ENCODE results near the gene FTO. TPM values are rescaled to one million over a fixed set of nuclear protein-coding genes. Genes with fewer than 3 reads are reported as not detected.
"Not testable (repeated sequence)": the region's sequence is repeated elsewhere in the genome, so short reads cannot be mapped to it uniquely, and the experiment has no call there.

FTO gene
- total RNA-seq, 1 donor from 2014 or later = 50.2 TPM

DNA sequence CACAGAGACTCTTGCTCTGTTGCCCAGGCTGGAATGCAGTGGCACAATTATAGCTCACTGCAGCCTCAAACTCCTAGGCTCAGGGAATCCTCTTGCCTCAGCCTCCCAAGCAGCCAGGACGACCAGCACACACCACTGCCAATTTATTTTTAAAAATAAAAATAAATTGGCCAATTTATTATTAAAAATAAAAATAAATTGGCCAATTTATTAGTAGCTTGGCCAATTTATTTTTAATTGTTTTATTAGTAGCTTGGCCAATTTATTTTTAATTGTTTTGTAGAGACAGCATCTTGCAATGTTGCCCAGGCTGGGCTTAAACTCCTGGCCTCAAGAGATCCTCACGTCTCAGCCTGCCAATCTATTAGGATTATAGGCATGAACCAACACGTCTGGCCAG lies 184.3 kb downstream of the FTO start:
- Histone ChIP-seq H3K36me3 (peaks cover 0 to 31% of the 10 kb centered on the region in 2 donors), H3K4me1 (peaks cover 0 to 6% of the 10 kb centered on the region in 2 donors), H3K4me3 (no peak overlapping the region), H3K27ac (no peak overlapping the region), H3K27me3 (no peaks in the 10 kb centered on the region), H3K9me3 (no peaks in the 10 kb centered on the region)
- intact Hi-C loops (cut with DNase I) = no loop called here
- TF ChIP-seq, protein P1, sequence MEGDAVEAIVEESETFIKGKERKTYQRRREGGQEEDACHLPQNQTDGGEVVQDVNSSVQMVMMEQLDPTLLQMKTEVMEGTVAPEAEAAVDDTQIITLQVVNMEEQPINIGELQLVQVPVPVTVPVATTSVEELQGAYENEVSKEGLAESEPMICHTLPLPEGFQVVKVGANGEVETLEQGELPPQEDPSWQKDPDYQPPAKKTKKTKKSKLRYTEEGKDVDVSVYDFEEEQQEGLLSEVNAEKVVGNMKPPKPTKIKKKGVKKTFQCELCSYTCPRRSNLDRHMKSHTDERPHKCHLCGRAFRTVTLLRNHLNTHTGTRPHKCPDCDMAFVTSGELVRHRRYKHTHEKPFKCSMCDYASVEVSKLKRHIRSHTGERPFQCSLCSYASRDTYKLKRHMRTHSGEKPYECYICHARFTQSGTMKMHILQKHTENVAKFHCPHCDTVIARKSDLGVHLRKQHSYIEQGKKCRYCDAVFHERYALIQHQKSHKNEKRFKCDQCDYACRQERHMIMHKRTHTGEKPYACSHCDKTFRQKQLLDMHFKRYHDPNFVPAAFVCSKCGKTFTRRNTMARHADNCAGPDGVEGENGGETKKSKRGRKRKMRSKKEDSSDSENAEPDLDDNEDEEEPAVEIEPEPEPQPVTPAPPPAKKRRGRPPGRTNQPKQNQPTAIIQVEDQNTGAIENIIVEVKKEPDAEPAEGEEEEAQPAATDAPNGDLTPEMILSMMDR (IDR thresholded peaks at IDR 0.05) = no peak
- DNase-seq (ENCODE audit: low spot score in 2 of 2) = no peak

DNA sequence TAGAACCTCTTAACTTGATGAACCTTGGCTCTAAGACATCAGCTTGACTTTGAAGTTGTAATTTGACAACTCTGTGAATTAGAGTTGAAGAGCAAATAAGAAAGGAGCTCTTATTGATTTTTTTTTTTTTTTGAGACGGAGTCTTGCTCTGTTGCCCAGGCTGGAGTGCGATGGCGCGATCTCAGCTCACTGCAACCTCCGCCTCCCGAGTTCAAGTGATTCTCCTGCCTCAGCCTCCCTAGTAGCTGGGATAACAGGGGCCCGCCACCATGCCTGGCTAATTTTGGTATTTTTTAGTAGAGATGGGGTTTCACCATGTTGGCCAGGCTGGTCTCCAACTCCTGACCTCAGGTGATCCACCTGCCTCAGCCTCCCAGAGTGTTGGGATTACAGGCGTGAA lies 186.9 kb downstream of the FTO start:
- H3K27ac ChIP-seq; H3K9me3 ChIP-seq; H3K4me3 ChIP-seq; intact Hi-C loops (cut with DNase I); DNase-seq (ENCODE audit: low spot score in 2 of 2); H3K27me3 ChIP-seq: not testable (repeated sequence)
- peaks cover 0 to 12% of the 10 kb centered on the region in 2 donors for H3K4me1 ChIP-seq
- peaks cover 0 to 24% of the 10 kb centered on the region in 2 donors for H3K36me3 ChIP-seq

DNA sequence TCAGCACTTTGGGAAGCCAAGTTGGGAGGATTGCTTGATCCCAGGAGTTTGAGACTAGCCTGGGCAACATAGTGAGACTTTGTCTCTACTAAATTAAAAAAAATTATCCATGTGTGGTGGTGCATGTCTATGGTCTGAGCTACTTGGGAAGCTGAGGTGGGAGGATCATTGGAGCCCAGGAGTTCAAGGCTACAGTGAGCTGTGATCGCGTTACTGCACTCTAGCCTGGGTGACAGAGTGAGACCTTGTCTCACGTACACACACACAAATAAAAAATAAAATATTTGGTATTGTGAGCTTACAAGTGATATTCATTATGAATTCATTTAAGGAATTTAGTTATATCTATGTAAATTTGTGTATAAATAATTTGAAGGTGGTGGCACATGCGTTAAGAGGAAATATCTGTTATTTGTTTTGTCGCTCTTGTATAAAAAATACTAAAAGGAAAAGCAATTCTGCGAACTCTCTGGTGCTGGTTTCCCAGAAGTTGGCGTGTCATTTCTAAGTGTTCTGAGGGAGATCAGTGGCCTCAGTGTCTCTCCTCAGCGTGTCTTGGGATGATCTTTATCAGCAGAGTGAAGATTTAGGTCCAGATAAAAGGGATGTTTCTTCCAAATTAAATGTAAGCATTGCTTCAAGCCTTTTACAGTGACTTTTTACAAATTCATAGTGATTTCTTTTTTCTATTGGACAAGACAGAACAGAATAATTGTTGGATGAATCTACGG lies 187.6 kb downstream of the FTO start:
- Histone ChIP-seq H3K4me3 (no peak overlapping the region), H3K27me3 (no peaks in the 10 kb centered on the region), H3K9me3 (no peaks in the 10 kb centered on the region), H3K36me3 (peaks cover 0 to 18% of the 10 kb centered on the region in 2 donors), H3K27ac (no peak overlapping the region), H3K4me1 (peaks cover 0 to 12% of the 10 kb centered on the region in 2 donors)
- intact Hi-C loops (cut with DNase I) = no loop called here
- TF ChIP-seq, protein P1 (IDR thresholded peaks at IDR 0.05) = no peak
- DNase-seq (ENCODE audit: low spot score in 2 of 2) = no peak

DNA sequence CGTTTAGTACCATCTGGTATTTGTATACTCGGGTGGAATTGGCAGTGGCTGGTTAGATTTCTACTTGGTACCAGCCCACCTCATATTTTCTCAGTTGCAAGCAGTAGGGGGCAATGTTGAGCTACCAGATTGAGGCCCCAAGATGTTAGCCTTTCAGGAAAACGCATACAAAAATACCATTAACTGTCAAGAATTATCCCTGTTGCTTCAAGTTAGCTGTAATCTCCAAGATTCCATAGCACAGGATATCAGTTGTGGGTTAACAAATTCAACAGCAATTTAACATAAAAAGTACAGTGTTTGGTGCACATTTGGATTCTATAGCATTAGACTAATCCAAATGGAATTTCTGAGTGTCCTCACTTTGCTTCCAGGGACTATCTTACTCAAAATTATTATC lies 188.2 kb downstream of the FTO start:
- H3K36me3 ChIP-seq = peaks cover 0 to 15% of the 10 kb centered on the region in 2 donors
- no peak for DNase-seq (ENCODE audit: low spot score in 2 of 2)
- H3K27ac ChIP-seq = no peak overlapping the region
- TF ChIP-seq, protein P1 (IDR thresholded peaks at IDR 0.05) = peak; percentile 30 to 63 (median 50)
- H3K4me3 ChIP-seq = no peak overlapping the region
- peaks cover 0 to 12% of the 10 kb centered on the region in 2 donors for H3K4me1 ChIP-seq
- H3K27me3 ChIP-seq = no peaks in the 10 kb centered on the region
- H3K9me3 ChIP-seq = no peaks in the 10 kb centered on the region
- intact Hi-C loops (cut with DNase I) = no loop called here

DNA sequence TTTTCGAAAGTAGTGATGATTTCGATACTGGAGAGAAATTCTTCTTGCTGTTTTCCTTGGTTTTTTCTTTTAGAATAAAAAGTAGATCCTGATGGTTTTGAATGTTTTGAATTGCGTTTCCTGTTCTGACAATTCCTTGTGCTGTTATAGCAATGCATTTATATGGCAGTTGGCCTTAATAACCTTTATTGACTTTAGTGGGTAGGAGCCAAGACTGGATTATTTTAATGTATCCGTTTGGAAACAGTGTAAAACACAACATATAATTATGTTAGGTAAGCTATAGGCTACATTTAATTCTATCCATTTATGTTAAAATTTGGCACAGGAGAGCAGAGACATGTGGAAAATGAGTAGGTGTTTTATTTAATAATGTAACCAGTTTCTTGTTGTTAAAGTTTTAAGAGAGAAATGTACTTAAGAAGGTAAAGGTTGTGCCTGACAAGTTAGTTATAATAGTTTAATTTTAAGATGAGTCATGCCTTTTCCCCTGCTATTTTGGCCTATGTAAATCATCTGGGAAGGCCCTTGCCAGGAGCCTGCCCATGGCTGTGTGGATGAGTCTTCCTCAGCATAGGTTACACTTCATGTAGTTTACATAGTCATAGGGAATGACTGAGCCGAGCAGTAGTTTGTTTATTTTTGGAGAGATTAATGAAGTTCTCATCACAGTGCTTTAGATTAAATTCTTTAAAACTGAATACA lies 189.9 kb downstream of the FTO start:
- TF ChIP-seq, protein P1 (IDR thresholded peaks at IDR 0.05) = no peak
- intact Hi-C loops (cut with DNase I) = no loop called here
- Histone ChIP-seq H3K27me3 (no peaks in the 10 kb centered on the region), H3K36me3 (peaks cover 0 to 9% of the 10 kb centered on the region in 2 donors), H3K9me3 (no peaks in the 10 kb centered on the region), H3K27ac (no peak overlapping the region), H3K4me3 (no peak overlapping the region), H3K4me1 (peaks cover 0 to 12% of the 10 kb centered on the region in 2 donors)
- no peak for DNase-seq (ENCODE audit: low spot score in 2 of 2)

DNA sequence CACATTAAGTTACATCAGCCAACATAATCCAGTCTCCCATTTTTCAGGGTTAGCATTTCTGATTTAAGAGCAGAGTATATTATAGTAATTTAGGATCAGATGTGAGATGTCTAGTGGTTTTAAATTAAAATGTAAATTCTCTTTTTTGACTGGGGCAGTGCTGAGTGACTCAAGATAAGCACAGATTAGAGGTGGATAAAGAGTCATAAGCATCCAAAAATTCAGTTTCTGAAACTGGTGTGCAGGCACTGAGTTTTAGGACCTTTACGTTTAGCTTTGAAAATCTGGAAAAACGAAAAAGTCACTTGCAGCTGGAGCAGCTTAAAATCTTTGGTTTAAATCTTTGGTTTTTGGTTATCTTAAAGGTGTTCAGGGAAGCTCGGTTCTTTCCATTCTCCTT lies 190.7 kb downstream of the FTO start:
- peaks cover 0 to 12% of the 10 kb centered on the region in 2 donors for H3K4me1 ChIP-seq
- H3K9me3 ChIP-seq = no peaks in the 10 kb centered on the region
- H3K27me3 ChIP-seq = no peaks in the 10 kb centered on the region
- no peak for DNase-seq (ENCODE audit: low spot score in 2 of 2)
- TF ChIP-seq, protein P1 (IDR thresholded peaks at IDR 0.05) = no peak
- H3K36me3 ChIP-seq = peaks cover 0 to 4% of the 10 kb centered on the region in 2 donors
- intact Hi-C loops (cut with DNase I) = no loop called here
- H3K27ac ChIP-seq = no peak overlapping the region
- H3K4me3 ChIP-seq = no peak overlapping the region
